ENCODE measurements around the gene SNAI3. TPM values are rescaled to one million over a fixed set of nuclear protein-coding genes. Genes with fewer than 3 reads are reported as not detected.

SNAI3 gene
- total and polyA plus RNA-seq, 2 donors (not counting 1 experiment from before 2014, with no cell fraction given) = 6.5 to 8.8 TPM

DNA sequence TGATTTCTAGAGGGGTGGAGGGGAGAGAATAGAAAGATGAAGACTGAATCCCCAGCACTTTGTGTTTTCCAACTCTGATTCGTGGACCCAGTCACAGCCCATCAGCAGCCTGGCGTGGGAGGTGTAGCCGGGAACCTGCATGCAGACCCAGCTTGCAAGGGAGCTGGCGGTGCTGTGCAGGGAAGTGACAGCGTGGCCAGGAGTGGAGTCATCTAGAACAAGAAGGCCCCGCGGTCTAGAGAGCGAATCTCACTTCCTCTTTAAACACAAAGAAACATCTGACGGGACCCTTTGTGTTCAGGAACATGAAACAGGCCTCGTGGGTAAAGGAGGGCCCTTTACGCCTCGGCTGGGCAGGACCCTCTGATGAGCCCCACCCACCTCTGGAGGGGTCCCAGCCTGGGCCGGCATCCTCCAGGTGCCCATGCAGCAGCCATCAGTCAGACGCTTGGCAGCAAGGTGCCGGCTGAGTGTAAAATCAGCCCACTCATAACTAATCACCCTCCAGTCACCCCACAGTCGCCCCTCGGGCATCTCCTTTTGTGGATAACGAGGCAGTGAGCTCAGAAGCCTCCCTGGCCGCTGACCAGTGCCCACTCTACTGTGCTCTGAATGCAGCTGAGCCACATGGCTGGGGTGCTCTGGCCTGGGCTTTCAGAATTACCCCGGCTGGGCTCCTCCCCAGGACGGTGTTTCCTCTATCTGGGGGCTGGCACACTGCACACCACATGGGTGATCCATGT, 4.4 kb downstream of the SNAI3 start:
- H3K9me3 Mint-ChIP-seq (ENCODE audit: insufficient read depth) = no peaks in the 10 kb centered on the region
- H3K27me3 Mint-ChIP-seq = no peaks in the 10 kb centered on the region
- peak overlapping the region; percentile 97 for H3K27ac Mint-ChIP-seq
- TF ChIP-seq, protein P1, sequence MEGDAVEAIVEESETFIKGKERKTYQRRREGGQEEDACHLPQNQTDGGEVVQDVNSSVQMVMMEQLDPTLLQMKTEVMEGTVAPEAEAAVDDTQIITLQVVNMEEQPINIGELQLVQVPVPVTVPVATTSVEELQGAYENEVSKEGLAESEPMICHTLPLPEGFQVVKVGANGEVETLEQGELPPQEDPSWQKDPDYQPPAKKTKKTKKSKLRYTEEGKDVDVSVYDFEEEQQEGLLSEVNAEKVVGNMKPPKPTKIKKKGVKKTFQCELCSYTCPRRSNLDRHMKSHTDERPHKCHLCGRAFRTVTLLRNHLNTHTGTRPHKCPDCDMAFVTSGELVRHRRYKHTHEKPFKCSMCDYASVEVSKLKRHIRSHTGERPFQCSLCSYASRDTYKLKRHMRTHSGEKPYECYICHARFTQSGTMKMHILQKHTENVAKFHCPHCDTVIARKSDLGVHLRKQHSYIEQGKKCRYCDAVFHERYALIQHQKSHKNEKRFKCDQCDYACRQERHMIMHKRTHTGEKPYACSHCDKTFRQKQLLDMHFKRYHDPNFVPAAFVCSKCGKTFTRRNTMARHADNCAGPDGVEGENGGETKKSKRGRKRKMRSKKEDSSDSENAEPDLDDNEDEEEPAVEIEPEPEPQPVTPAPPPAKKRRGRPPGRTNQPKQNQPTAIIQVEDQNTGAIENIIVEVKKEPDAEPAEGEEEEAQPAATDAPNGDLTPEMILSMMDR (IDR thresholded peaks at IDR 0.05) = no peak
- TF ChIP-seq EZH2 (IDR thresholded peaks at IDR 0.05; ENCODE audit: borderline replicate concordance, insufficient read depth, low read depth, low read length, poor library complexity, severe bottlenecking) = no peak
- peak overlapping the region in 4 of 5 experiments; percentile 12 to 46 (median 38) for H3K4me3 ChIP-seq (ENCODE audit: control extremely low read depth in 1 of 5, extremely low read depth in 1 of 5, insufficient read depth in 1 of 5, low read depth in 2 of 5, low read length in 4 of 5)
- H3K4me1 Mint-ChIP-seq = peaks cover 43% of the 10 kb centered on the region
- no peaks in the 10 kb centered on the region for H3K27me3 ChIP-seq (replicated peaks in 1 of 4; ENCODE audit: control extremely low read depth in 1 of 4, control insufficient read depth in 3 of 4, insufficient read depth in 4 of 4, low read length in 3 of 4)
- peak; percentile 91 for DNase-seq
- intact Hi-C loops (cut with micrococcal nuclease) = loop anchor here (1.0 to 10.0 kb wide), 5 partner anchors 19 to 883 kb away; partner anchors contain the start of genes CTU2, CYBA, MVD and RNF166
- H2AFZ ChIP-seq (ENCODE audit: insufficient read depth, low read depth, low read length, poor library complexity, severe bottlenecking) = peak overlapping the region; percentile 62
- ChIA-PET CTCF (interaction anchor here (0.7 to 3.4 kb wide), 12 partner anchors 11 to 434 kb away, joined by 3 to 14 read pairs (median 5); no protein-coding TSS in a partner anchor), POLR2A (interaction anchor here (0.8 to 2.2 kb wide), 7 partner anchors 10 to 49 kb away, joined by 3 to 14 read pairs (median 4); partner anchors contain the start of genes CYBA and MVD)
- no peaks in the 10 kb centered on the region for H3K9me3 ChIP-seq (ENCODE audit: control extremely low read depth in 1 of 3, control insufficient read depth in 2 of 3, insufficient read depth in 1 of 3, low read length in 2 of 3)
- ATAC-seq (ENCODE audit: low read depth) = peak; percentile 70
- H3K36me3 ChIP-seq (replicated peaks in 1 of 2; ENCODE audit: control extremely low read depth in 1 of 2, control insufficient read depth in 1 of 2, extremely low read depth in 1 of 2, insufficient read depth in 2 of 2, low read length in 1 of 2) = peaks cover 0 to 30% of the 10 kb centered on the region in 2 experiments
- H3K9ac ChIP-seq (ENCODE audit: low read length) = peak overlapping the region; percentile 53
- peak overlapping the region; percentile 91 for H3K4me2 ChIP-seq (replicated peaks; ENCODE audit: low read depth, low read length, poor library complexity, severe bottlenecking)
- 8% methylated on average over 20 of the region's 21 CpGs for WGBS (ENCODE audit: insufficient coverage)
- peaks cover 44% of the 10 kb centered on the region for H3K79me2 ChIP-seq (ENCODE audit: control insufficient read depth, insufficient read depth, low read length)
- H4K20me1 ChIP-seq (ENCODE audit: control insufficient read depth, insufficient read depth, low read length, poor library complexity, severe bottlenecking) = peaks cover 51% of the 10 kb centered on the region
- H3K4me3 Mint-ChIP-seq = peak overlapping the region; percentile 87
- H3K4me1 ChIP-seq (ENCODE audit: control insufficient read depth in 2 of 2, insufficient read depth in 2 of 2, low read length in 2 of 2) = peaks cover 36 to 56% of the 10 kb centered on the region in 2 donors
- peak overlapping the region; percentile 83 to 91 for H3K27ac ChIP-seq (ENCODE audit: low read length in 2 of 2)

Data from B cell (primary cell).